Hypothalamus (tissue), 51 donors: Measurements from ENCODE around the gene IPO11.
A peak's percentile ranks its signal among the peaks of the same experiment; 100 is the strongest.
"Not testable (repeated sequence)": the region's sequence is repeated elsewhere in the genome, so short reads cannot be mapped to it uniquely, and the experiment has no call there.

Experiments used
- DNase-seq, 51 donors: peaks; one replicate each; lab custom pipeline; 2025; lab: John Stamatoyannopoulos, UW

The IPO11 gene

DNA sequence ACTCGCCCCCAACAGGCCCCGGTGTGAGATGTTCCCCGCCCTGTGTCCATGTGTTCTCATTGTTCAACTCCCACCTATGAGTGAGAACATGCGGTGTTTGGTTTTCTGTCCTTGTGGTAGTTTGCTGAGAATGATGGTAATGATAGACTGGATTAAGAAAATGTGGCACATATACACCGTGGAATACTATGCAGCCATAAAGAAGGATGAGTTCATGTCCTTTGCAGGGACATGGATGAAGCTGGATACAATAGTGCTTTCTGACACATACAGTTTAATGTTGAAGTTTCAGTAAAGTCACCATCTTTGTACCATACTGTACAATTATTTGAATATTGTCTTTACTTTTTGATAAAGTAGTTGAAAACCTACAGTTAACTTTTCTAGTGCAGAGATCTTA is 96.2 kb downstream of the IPO11 start:
- DNase-seq, result not testable (repeated sequence)

DNA sequence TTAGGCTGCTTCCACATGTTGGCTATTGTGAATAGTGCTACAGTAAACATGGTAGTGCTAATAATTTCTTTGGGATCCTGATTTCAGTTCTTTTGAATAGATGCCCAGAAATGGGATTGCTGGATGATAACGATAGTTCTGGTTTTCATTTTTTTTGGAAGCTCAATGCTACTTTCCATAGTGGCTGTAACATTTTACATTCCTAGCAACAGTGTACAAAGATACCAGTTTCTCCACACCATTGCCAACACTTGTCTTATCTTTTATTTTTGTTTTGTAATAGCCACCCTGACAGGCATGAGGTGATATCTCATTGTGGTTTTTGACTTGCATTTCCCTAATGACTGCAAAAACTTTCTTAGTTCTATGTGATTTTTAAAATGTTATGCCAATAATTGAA is 97.2 kb downstream of the IPO11 start:
- no peak for DNase-seq

DNA sequence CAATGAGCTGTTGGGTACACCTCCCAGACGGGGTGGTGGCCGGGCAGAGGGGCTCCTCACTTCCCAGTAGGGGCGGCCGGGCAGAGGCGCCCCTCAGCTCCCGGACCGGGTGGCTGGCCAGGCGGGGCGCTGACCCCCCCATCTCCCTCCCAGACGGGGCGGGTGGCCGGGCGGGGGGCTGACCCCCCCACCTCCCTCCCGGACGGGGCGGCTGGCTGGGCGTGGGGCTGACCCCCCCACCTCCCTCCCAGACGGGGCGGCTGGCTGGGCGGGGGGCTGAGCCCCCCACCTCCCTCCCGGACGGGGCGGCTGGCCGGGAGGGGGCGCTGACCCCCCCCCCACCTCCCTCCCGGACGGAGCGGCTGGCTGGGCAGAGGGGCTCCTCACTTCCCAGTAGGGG is 100.5 kb downstream of the IPO11 start:
- not testable (repeated sequence) for DNase-seq

DNA sequence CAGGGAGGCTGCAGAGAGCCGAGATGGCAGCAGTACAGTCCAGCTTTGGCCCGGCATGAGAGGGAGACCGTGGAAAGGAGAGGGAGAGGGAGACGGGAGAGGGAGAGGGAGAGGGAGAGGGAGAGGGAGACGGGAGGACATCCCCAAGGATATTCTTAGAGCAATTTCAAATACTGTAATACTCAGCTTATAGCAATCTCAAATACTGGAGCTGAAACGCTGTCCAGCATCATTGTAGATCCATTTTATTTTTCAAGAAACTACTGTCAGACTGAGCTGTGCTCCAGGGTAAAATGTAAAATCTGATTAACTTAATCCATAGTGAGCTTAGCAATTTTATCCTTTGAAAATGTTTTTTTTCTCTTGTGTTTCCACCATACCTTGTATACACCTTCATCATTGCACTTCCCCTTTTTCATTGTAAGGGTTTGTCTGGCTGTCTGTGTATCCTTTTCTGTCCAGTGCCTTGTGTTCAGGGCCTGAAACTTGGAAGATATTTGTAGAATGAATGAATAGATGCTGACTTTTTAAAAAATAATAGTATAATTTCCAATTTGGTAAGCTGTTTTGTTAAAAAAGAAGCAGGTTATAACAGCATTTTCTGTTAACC is 102.1 kb downstream of the IPO11 start:
- no peak for DNase-seq

DNA sequence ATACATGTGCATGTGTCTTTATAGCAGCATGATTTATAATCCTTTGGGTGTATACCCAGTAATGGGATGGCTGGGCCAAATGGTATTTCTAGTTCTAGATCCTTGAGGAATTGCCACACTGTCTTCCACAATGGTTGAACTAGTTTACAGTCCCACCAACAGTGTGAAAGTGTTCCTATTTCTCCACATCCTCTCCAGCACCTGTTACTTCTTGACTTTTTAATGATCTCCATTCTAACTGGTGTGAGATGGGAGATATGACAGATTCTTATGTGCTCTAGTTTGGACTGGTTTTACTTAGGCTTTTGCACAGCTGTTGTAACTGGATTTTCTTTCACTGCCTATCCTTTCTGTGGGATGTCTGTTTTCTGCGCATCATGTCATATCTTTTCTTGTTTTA is 108.2 kb downstream of the IPO11 start:
- DNase-seq, result not testable (repeated sequence)

DNA sequence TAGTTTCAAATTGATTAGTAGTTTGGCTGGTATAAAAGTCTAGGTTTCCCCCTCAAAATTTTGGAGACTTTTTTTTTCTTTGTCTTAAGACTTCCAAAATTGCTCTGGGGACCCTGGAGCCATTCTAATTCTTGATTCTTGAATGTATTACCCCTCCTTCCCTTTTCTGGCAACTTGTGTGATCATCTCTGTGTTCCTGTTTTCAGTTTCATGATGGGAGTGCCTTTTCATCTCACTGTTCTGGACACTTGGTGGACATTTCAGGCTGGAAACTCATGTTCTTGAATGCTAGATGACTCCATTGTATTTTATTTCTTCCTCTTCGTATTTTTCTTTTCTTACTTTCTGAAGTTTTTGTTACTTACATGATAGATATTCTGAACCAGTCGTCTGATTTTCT is 108.8 kb downstream of the IPO11 start:
- DNase-seq, result peak in 1 of 51 donors; percentile 1

DNA sequence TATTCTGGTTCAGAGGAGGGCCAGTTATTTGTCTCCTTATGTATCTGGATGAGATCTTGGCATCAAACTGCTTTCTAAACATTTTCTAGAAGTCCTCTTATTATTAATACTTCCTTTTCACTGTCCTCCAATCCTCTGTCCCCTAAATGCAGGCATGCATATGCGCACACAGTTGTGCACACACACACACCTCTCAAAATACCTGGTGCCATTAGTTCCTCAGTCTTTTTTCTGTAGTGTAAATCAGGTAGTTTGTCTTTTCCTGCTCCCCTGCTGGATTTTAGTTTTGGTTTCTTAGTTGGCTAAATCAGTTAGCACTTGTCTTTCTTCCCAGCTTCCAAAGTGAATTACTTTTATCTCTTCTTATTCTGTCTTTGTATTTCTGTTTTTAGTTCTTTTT is 110.2 kb downstream of the IPO11 start:
- no peak for DNase-seq

DNA sequence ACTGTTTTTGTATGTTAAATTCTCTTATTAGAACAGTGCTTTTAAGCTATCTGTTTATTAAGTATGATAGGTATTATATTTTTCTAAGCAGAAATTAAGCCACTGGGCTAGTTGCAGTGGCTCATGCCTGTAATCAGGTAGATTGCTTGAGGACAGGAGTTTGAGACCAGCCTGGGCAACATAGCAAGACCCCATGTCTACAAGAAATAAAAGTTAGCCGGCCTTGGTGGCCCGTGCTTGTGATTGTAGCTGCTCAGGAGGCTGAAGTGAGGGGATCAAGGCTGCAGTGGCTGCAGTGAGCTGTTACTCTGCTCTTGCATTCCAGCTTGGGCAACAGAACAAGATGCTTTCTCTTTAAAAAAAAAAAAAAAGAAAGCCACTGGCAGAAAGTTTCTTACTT is 121.0 kb downstream of the IPO11 start:
- DNase-seq, result no peak

DNA sequence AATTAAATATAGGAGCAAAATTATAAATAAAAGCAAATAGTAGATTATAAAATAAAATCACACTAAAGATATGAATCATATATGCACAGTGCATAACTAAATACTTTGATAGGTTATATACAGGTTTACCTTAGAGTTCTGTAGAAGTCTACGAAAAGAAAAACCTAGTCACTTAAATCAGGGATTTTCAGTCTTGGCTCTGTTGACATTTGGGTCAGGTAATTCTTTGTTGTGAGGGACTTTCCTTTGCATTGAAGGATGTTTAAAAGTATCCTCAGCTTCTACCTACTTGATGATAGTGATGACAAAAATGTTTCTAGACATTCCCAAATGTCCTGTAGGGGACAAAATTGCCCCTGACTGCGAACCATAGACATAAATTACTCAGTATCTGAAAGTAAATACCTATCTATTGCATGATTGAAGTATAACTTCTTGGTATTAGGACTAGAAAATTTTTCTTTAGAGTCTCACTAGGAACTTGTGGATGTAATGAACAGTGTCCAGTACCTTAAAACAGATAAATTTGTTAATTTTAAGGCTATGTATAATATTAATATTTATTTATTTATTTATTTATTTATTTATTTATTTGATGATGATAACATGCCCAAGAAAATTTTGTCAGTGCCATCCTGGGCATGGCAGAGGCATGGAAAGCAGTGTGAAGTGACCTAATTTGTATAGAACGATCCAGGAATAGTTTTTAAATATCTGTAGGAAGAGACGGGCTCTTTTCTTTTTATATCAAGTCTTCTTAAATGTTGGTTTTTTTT is 122.1 kb downstream of the IPO11 start:
- no peak for DNase-seq

DNA sequence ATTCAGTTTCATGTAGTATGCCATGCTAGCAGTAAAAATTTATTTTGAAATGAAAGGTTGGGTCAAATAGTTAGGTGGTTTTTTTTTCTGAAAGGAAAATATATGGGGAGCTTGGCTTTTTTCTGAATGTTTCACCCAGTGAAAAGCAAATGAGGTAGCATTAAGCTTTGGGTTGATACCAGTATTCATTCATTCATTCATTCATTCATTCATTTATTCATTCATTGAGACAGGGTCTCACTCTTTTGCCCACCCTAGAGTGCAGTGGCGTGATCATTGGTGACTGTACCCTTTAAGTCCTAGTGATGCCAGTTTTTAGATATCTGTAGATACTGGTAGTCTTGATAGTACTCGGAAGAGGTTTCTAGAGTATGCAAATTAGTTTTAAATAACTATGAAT is 123.7 kb downstream of the IPO11 start:
- DNase-seq, result no peak

DNA sequence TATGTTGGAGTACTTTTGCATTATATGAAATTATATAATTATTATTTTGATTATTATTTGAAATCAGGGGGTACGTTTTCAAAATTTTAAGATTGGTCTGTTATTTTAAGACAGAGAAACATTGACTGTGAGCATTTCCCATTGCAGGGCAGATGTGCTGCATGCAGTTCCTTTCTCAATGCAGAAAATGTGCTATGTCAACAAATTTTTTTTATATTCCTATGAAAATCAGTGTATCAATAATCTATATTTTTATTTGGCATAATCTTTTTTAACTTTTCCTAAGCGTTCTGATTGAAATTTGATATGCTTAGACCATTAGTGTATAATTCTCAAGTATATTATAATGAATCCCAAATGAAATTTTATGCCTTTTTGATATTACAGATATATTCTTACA is 124.2 kb downstream of the IPO11 start:
- no peak for DNase-seq

DNA sequence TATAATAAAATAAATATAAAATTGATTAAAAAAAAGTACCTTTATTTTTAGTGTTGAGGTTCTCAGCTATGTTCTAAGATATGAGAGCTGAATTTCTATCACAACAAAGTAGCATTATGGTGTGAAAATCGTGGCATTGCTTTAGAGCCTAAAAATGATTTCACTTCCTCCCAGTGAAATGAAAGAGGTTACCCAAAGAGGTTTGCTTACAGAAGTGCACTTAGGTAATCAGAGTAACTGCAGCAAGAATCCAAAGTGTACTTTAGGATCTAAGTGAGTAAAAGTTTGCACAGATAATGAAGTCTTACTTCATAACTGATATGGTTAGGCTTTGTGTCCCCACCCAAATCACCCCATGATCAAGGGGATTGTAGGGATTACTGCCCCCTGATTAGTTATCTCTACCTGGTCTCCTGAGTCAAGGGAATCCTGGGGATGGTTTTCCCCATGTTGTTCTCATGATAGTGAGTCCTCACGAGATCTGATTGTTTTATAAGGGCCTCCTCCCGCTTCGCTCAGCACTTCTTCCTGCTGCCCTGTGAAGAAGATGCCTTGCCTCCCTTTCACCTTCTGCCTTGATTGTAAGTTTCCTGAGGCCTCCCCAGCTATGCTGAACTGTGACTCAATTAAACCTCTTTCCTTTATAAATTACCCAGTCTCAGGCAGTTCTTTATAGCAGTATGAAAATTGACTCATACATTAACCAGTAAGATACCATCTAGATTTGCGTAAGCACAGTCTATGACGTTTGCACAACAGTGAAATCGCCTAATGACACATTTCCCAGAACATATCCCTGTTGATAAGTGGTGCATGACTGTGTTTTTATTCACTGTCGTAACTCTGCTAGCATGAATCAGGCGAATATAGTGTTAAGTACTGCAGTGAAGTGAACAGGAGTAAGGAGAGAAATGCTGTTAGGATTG is 125.7 kb downstream of the IPO11 start:
- no peak for DNase-seq

DNA sequence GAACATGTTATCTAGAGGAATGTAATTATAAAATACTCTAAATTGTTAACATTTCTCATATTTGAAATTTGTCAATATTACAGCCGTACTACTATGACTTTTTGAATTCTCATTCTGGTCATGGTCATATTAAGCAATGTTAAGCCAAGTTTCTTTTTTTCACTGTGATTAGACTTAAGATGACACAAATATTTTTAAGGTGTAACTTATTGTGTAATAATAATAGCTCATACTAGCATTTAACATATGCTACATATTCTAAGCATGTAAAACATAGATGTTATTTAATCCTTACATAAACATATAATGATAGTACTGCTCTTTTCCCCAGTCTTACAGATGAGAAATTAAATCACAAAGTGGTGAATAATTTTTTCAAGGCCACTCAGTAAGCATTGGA is 130.2 kb downstream of the IPO11 start:
- no peak for DNase-seq

DNA sequence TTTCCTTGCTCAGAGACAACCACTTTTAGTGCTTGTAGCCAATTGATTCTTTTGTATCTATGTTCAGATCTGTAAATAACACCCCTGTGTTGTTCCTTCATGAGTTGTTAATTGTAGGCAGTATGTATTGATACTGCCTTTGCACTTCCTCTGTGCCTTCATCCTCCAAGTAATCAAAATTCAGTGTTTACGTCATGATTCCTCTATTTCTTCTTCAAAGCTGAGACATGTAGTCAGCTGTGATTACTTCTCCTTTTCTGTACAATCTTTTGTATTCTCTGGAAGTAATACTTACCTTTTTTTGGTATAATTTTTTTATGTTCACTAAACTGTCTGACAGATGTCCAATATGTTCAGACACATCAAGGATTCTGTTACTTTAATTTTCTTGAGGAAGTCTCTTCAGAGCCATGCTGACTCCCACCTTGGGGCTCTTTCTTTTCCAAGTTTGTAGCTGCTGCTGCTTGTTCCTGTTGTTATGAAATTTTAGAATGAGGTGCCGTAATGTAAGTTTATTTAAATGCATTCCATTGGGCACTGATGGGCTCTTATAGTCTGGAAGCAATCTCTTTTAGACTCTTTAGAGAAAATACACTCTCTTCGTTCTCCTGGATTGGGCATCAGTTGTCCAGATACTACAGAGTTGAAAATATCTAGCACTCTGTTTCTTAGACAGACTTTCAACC is 135.5 kb downstream of the IPO11 start:
- DNase-seq, result no peak

DNA sequence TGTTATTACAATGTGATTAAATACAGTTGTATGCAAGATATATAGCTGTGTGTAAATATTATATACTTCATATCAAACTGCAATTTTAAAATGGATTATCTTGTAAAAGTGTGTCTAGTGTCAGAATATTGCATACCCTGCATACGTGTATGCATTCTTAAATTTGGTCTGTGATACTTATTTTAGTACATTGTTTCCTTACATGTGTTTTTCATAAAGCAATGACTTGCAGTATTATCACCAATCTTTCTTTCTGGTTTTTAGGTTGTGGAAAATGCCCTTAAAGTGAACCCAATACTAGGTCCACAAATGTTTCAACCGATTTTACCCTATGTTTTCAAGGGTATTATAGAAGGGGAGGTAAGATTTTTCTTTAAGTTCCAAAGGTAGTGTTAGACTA is 137.5 kb downstream of the IPO11 start:
- DNase-seq, result no peak

DNA sequence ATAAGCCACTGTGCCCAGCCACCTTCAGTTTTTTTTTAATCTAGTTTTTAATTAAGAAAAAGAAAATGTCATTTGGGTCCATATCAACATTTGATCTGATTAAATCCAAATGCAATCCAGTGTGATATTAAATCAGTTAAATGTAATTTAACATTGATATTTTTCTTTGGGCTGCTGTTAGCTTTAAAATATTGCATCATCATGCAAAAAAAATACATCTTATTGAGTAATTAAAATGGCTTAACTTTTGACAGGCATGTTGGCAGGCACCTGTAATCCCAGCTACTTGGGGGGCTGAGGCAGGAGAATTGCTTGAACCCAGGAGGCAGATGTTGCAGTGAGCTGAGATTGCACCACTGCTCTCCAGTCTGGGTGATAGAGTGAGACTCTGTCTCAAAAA is 143.4 kb downstream of the IPO11 start:
- no peak for DNase-seq

DNA sequence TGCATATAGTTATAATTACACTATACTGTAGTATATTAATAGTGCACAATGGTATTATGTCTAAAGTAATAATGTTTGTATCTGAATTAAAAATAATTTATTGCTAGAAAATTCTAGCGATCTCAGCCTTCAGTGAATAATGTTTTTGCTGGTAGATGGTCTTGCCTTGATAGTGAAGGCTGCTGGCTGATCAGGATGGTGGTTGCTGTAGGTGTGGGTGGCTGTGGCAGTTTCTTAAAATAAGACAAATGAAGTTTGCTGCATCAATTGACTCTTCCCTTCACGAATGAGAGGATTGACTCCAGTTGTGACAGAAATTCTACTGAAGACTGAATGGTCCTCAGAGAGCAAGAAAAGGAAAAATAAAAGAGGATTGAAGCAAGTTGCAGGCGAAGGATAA is 146.4 kb downstream of the IPO11 start:
- no peak for DNase-seq

DNA sequence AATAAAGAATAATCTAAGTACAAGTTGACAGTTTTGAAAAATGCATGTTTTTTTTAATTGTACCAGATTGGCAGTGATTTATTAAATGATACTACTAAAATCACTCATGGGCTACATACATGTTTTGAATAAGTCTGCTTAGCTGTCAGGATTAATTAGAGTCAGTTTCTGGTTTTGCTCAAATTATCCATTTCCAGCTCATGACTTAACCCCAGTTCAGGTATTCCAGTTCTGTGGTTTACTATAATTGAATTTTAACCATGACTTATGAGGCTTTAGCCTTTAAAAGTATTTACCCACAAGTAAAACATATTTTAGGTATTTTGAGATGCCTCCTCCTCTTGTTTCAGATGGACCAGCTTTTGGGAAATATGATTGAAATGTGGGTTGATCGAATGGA is 148.2 kb downstream of the IPO11 start:
- no peak for DNase-seq

DNA sequence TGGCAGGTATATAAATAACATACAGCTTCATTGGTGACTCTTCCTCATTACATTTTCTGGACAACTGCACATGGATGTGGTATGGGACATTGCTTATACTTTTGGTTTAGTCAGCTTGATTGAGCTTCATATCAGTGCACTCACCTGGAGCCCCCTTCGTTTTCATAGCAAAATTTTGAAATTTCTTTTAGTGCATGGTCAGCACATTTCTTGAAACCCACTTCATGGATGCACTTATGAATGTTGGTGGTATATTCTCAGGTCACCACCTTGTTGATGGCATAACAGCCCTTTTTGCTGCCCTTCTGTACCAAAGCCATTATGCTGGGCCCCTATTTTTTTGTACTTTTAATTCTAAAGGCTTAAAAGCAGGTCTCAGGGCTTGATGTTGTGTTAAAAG is 149.3 kb downstream of the IPO11 start:
- DNase-seq, result no peak

DNA sequence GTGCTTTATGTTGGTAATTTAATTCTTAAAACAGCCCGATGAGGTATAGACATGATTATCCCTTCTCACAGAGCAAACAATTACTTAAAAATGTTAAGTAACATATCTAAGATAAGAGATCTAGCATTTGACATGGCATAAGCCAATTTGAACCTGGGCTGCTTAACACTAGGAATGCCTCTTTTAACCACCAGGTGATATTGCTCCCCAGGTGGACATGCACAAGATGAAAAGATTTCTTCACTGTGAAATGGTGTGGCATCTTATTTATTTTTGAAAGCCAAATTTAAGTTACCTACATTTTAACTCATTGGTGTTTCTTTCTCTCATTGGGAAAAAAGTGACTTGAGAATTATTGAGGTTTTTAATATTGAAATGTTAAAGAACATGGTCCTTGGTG is 150.3 kb downstream of the IPO11 start:
- DNase-seq, result no peak

DNA sequence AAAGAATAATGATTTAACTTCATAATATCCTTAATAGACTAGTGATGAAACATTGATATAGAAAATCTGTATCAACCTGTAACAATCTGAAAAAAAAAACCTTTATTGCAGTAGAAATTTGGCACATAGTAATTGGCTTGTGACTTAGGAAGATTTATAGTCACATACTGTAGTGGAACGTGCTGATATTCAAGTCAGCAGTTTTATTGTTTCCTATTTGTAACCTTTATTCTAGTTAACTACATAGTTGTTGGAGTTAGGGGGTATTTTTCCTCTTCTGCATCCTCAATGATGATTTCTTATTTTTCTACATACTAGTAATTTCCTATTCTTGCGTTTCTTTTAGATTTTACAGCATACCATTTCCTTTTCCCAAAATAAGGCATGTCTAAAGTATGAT is 151.5 kb downstream of the IPO11 start:
- no peak for DNase-seq
